ENCODE data around the gene IPCEF1.
"Not testable (repeated sequence)": the region's sequence is repeated elsewhere in the genome, so short reads cannot be mapped to it uniquely, and the experiment has no call there.

Gene IPCEF1

GRCh38 chr6:154341871-154342270 lies 14.7 kb downstream of the IPCEF1 start:
- H3K27me3 ChIP-seq (ENCODE audit: control insufficient read depth, insufficient read depth, low read length, poor library complexity, severe bottlenecking) = no peaks in the 10 kb centered on the region
- H3K36me3 ChIP-seq (ENCODE audit: control insufficient read depth, insufficient read depth, low read length) = no peaks in the 10 kb centered on the region
- no peaks in the 10 kb centered on the region for H3K9me3 ChIP-seq (ENCODE audit: control insufficient read depth, low read length)
- 78 to 79% methylated on average over 5 of the region's 5 CpGs for WGBS, 2 experiments
- no peak overlapping the region for H3K4me3 ChIP-seq (ENCODE audit: insufficient read depth, low read depth, low read length)
- H3K27ac ChIP-seq (ENCODE audit: insufficient read depth, low read depth, low read length, poor library complexity, severe bottlenecking) = no peak overlapping the region
- H3K4me1 ChIP-seq (ENCODE audit: control insufficient read depth, insufficient read depth, low read length) = no peaks in the 10 kb centered on the region

DNA sequence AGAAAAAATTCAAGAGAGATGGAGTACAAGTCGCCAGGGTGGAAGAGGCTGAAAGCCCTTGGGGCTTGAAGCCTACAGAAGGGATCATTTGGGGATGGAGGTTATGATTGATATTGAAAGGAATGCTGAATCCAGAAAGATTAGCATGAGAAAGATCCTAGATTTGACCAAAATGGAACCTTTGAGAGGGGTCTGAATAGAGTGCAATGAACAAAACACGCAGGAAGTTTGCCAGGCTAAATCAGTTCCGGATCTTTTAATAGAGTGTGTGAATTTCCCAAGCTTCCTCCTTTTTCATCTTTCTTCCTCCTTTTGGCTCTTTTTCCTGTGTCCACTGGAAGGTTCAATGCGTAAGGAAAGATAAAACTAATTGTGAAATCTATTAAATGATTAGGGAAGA lies 15.3 kb downstream of the IPCEF1 start:
- Histone ChIP-seq H3K27ac (ENCODE audit: insufficient read depth, low read depth, low read length, poor library complexity, severe bottlenecking) (no peak overlapping the region), H3K36me3 (ENCODE audit: control insufficient read depth, insufficient read depth, low read length) (no peaks in the 10 kb centered on the region), H3K4me1 (ENCODE audit: control insufficient read depth, insufficient read depth, low read length) (no peaks in the 10 kb centered on the region), H3K4me3 (ENCODE audit: insufficient read depth, low read depth, low read length) (no peak overlapping the region), H3K9me3 (ENCODE audit: control insufficient read depth, low read length) (no peaks in the 10 kb centered on the region), H3K27me3 (ENCODE audit: control insufficient read depth, insufficient read depth, low read length, poor library complexity, severe bottlenecking) (no peaks in the 10 kb centered on the region)
- WGBS, 2 experiments = 74% methylated on average over 3 of the region's 4 CpGs

GRCh38 chr6:154337406-154338005 lies 19.1 kb downstream of the IPCEF1 start:
- Histone ChIP-seq H3K4me1 (ENCODE audit: control insufficient read depth, insufficient read depth, low read length) (no peaks in the 10 kb centered on the region), H3K36me3 (ENCODE audit: control insufficient read depth, insufficient read depth, low read length) (no peaks in the 10 kb centered on the region), H3K27ac (ENCODE audit: insufficient read depth, low read depth, low read length, poor library complexity, severe bottlenecking) (no peak overlapping the region), H3K9me3 (ENCODE audit: control insufficient read depth, low read length) (no peaks in the 10 kb centered on the region), H3K27me3 (ENCODE audit: control insufficient read depth, insufficient read depth, low read length, poor library complexity, severe bottlenecking) (no peaks in the 10 kb centered on the region), H3K4me3 (ENCODE audit: insufficient read depth, low read depth, low read length) (no peak overlapping the region)
- 91 to 96% methylated on average over 4 of the region's 4 CpGs for WGBS, 2 experiments

DNA sequence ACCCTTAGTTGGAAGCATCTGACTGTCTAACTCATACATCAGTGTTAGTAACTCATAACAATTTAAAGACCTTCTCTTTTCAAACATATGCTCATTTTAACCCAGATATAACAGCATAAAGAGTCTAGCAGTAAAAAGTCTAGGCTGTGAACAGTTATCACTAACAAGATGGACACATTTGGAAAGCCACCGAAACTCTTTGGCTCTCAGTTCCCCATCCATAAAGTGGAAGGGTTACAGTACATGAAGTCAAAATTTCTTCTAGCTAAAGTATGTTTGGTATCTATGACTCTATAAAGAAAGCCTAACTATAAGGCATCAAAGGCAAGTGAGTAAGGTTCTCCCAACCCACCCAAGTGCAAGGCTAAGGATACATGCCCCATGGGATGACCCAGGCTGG lies 22.5 kb downstream of the IPCEF1 start:
- not testable (repeated sequence) for H3K36me3 ChIP-seq (ENCODE audit: control insufficient read depth, insufficient read depth, low read length); H3K4me1 ChIP-seq (ENCODE audit: control insufficient read depth, insufficient read depth, low read length); H3K4me3 ChIP-seq (ENCODE audit: insufficient read depth, low read depth, low read length); H3K27me3 ChIP-seq (ENCODE audit: control insufficient read depth, insufficient read depth, low read length, poor library complexity, severe bottlenecking); H3K9me3 ChIP-seq (ENCODE audit: control insufficient read depth, low read length); H3K27ac ChIP-seq (ENCODE audit: insufficient read depth, low read depth, low read length, poor library complexity, severe bottlenecking)
- WGBS, 2 experiments = 100% methylated on average over 1 of the region's 1 CpG

GRCh38 chr6:154331750-154332149 lies 24.9 kb downstream of the IPCEF1 start:
- no peak overlapping the region for H3K4me3 ChIP-seq (ENCODE audit: insufficient read depth, low read depth, low read length)
- H3K9me3 ChIP-seq (ENCODE audit: control insufficient read depth, low read length) = no peaks in the 10 kb centered on the region
- 91 to 94% methylated on average over 2 of the region's 2 CpGs for WGBS, 2 experiments
- no peaks in the 10 kb centered on the region for H3K27me3 ChIP-seq (ENCODE audit: control insufficient read depth, insufficient read depth, low read length, poor library complexity, severe bottlenecking)
- H3K4me1 ChIP-seq (ENCODE audit: control insufficient read depth, insufficient read depth, low read length) = no peaks in the 10 kb centered on the region
- no peaks in the 10 kb centered on the region for H3K36me3 ChIP-seq (ENCODE audit: control insufficient read depth, insufficient read depth, low read length)
- no peak overlapping the region for H3K27ac ChIP-seq (ENCODE audit: insufficient read depth, low read depth, low read length, poor library complexity, severe bottlenecking)

- WGBS, 2 experiments = 84 to 90% methylated on average over 10 of the region's 10 CpGs
- Histone ChIP-seq H3K36me3 (ENCODE audit: control insufficient read depth, insufficient read depth, low read length) (no peaks in the 10 kb centered on the region), H3K27ac (ENCODE audit: insufficient read depth, low read depth, low read length, poor library complexity, severe bottlenecking) (no peak overlapping the region), H3K4me3 (ENCODE audit: insufficient read depth, low read depth, low read length) (no peak overlapping the region), H3K4me1 (ENCODE audit: control insufficient read depth, insufficient read depth, low read length) (no peaks in the 10 kb centered on the region), H3K9me3 (ENCODE audit: control insufficient read depth, low read length) (no peaks in the 10 kb centered on the region), H3K27me3 (ENCODE audit: control insufficient read depth, insufficient read depth, low read length, poor library complexity, severe bottlenecking) (no peaks in the 10 kb centered on the region)
Observed at GRCh38 chr6:154329350-154330170, 27.0 kb downstream of the IPCEF1 start.

- 91 to 100% methylated on average over 1 of the region's 1 CpG for WGBS, 2 experiments
- not testable (repeated sequence) for H3K4me3 ChIP-seq (ENCODE audit: insufficient read depth, low read depth, low read length); H3K27ac ChIP-seq (ENCODE audit: insufficient read depth, low read depth, low read length, poor library complexity, severe bottlenecking); H3K27me3 ChIP-seq (ENCODE audit: control insufficient read depth, insufficient read depth, low read length, poor library complexity, severe bottlenecking); H3K36me3 ChIP-seq (ENCODE audit: control insufficient read depth, insufficient read depth, low read length); H3K4me1 ChIP-seq (ENCODE audit: control insufficient read depth, insufficient read depth, low read length); H3K9me3 ChIP-seq (ENCODE audit: control insufficient read depth, low read length)
Observed at GRCh38 chr6:154327313-154327712, 29.3 kb downstream of the IPCEF1 start.

- no peaks in the 10 kb centered on the region for H3K36me3 ChIP-seq (ENCODE audit: control insufficient read depth, insufficient read depth, low read length)
- H3K27me3 ChIP-seq (ENCODE audit: control insufficient read depth, insufficient read depth, low read length, poor library complexity, severe bottlenecking) = no peaks in the 10 kb centered on the region
- H3K4me1 ChIP-seq (ENCODE audit: control insufficient read depth, insufficient read depth, low read length) = no peaks in the 10 kb centered on the region
- H3K27ac ChIP-seq (ENCODE audit: insufficient read depth, low read depth, low read length, poor library complexity, severe bottlenecking) = no peak overlapping the region
- no peaks in the 10 kb centered on the region for H3K9me3 ChIP-seq (ENCODE audit: control insufficient read depth, low read length)
- no peak overlapping the region for H3K4me3 ChIP-seq (ENCODE audit: insufficient read depth, low read depth, low read length)
Observed at GRCh38 chr6:154325142-154325541, 31.5 kb downstream of the IPCEF1 start.

DNA sequence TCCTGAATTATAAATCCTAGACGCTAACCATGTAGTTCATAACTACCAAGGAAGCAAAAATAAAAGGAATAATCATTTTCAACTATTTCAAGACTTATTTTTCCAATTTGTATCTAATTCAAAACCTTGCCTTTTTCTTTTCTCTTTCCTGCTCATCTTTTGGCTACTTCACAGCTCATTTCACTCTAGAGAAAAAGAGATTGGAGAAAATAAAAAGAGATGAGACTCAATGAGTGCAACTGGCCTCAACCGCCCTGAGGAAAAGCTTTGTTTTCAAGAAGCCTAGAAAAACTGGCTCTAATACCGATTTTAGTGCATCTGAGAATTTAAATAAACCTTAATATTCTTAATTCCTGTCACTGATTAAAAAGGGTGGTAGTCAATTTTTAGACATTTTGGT lies 36.4 kb downstream of the IPCEF1 start:
- 91 to 94% methylated on average over 3 of the region's 3 CpGs for WGBS, 2 experiments
- Histone ChIP-seq H3K4me3 (ENCODE audit: insufficient read depth, low read depth, low read length) (no peak overlapping the region), H3K27me3 (ENCODE audit: control insufficient read depth, insufficient read depth, low read length, poor library complexity, severe bottlenecking) (no peaks in the 10 kb centered on the region), H3K4me1 (ENCODE audit: control insufficient read depth, insufficient read depth, low read length) (no peaks in the 10 kb centered on the region), H3K36me3 (ENCODE audit: control insufficient read depth, insufficient read depth, low read length) (no peaks in the 10 kb centered on the region), H3K9me3 (ENCODE audit: control insufficient read depth, low read length) (no peaks in the 10 kb centered on the region), H3K27ac (ENCODE audit: insufficient read depth, low read depth, low read length, poor library complexity, severe bottlenecking) (no peak overlapping the region)

DNA sequence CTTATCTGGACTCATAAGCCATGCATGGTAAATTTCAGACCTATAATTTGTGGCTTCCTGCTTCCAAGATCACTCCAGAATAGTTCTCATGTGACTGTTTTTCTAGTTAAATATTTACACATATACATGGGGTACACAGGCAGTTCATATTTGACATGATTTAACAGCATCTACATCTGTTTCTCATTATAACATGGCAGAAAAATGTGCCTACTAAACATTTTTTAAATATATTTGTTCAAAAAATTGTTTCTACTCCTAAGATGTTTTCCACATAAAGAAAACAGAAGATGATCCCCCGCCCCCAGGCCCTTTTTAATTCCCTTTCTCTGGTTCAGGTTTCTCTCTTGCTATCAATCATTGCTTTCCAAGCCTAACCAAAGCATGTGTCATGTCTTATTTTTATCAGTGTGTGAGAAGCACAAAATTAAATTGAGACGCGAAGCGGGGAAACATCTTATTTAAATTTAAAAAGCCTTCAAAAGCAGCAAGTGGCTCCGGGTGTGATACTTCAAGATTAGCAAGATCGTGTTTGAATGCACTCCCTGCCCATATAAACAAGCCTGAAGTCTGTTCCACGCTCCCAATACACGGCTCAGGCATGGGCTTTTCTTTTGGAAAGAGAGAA lies 37.3 kb downstream of the IPCEF1 start:
- Histone ChIP-seq H3K27me3 (ENCODE audit: control insufficient read depth, insufficient read depth, low read length, poor library complexity, severe bottlenecking) (no peaks in the 10 kb centered on the region), H3K27ac (ENCODE audit: insufficient read depth, low read depth, low read length, poor library complexity, severe bottlenecking) (no peak overlapping the region), H3K4me1 (ENCODE audit: control insufficient read depth, insufficient read depth, low read length) (no peaks in the 10 kb centered on the region), H3K9me3 (ENCODE audit: control insufficient read depth, low read length) (no peaks in the 10 kb centered on the region), H3K4me3 (ENCODE audit: insufficient read depth, low read depth, low read length) (no peak overlapping the region), H3K36me3 (ENCODE audit: control insufficient read depth, insufficient read depth, low read length) (no peaks in the 10 kb centered on the region)
- WGBS, 2 experiments = 80 to 88% methylated on average over 8 of the region's 8 CpGs
